Effector CD8-positive, alpha-beta T cell (primary cell): ENCODE results near the gene TCAF2.
"Not testable (repeated sequence)": the region's sequence is repeated elsewhere in the genome, so short reads cannot be mapped to it uniquely, and the experiment has no call there.

Source experiments
- DNase-seq: peaks from one replicate; lab custom pipeline; 2025; lab: John Stamatoyannopoulos, UW
- total RNA-seq, 4 experiments: gene quantifications; one replicate each; lab custom pipeline; 2026; lab: John Stamatoyannopoulos, UW

TCAF2 gene
- 54.2 to 68.5 (median 65.1) reads per million in 4 experiments for total RNA-seq

GRCh38 chr7:143620646-143621045 is at the start of gene TCAF2:
TCAF2 (plus strand) TSS chr7:143620974.
- DNase-seq: not testable (repeated sequence)

- not testable (repeated sequence) for DNase-seq
These were observed 49.3 kb upstream of the TCAF2 start, which contains the start of gene CTAGE15 for GRCh38 chr7:143571501-143571900. CTAGE15 (plus strand) TSS chr7:143571801; CDS start chr7:143571818, 17 bp downstream.

- DNase-seq: not testable (repeated sequence)
These were observed 32.6 kb upstream of the TCAF2 start for GRCh38 chr7:143588183-143588582.

GRCh38 chr7:143589897-143590296 is 30.9 kb upstream of the TCAF2 start:
- DNase-seq: not testable (repeated sequence)

GRCh38 chr7:143598086-143598485 is 22.7 kb upstream of the TCAF2 start:
- not testable (repeated sequence) for DNase-seq

GRCh38 chr7:143603549-143603948 is 17.2 kb upstream of the TCAF2 start:
- not testable (repeated sequence) for DNase-seq

GRCh38 chr7:143606088-143606487 is 14.7 kb upstream of the TCAF2 start:
- not testable (repeated sequence) for DNase-seq

- not testable (repeated sequence) for DNase-seq
These were observed 5.2 kb upstream of the TCAF2 start for GRCh38 chr7:143615545-143615944.

GRCh38 chr7:143617204-143617603 is 3.6 kb upstream of the TCAF2 start:
- DNase-seq: not testable (repeated sequence)

GRCh38 chr7:143620058-143620457 is 716 bp upstream of the TCAF2 start:
- DNase-seq: not testable (repeated sequence)

GRCh38 chr7:143621175-143621574 is 401 bp downstream of the TCAF2 start:
- DNase-seq: not testable (repeated sequence)

GRCh38 chr7:143622130-143622529 is 1.4 kb downstream of the TCAF2 start:
- not testable (repeated sequence) for DNase-seq

GRCh38 chr7:143630653-143631052 is 9.9 kb downstream of the TCAF2 start:
- not testable (repeated sequence) for DNase-seq

- not testable (repeated sequence) for DNase-seq
These were observed 11.7 kb downstream of the TCAF2 start for GRCh38 chr7:143632506-143632905.

- DNase-seq: not testable (repeated sequence)
These were observed 12.3 kb downstream of the TCAF2 start for GRCh38 chr7:143633013-143633618.

- not testable (repeated sequence) for DNase-seq
These were observed 14.8 kb downstream of the TCAF2 start for GRCh38 chr7:143635364-143636240.

GRCh38 chr7:143639372-143639771 is 18.6 kb downstream of the TCAF2 start:
- DNase-seq: not testable (repeated sequence)

- DNase-seq: not testable (repeated sequence)
These were observed 19.9 kb downstream of the TCAF2 start for GRCh38 chr7:143640528-143641189.

- not testable (repeated sequence) for DNase-seq
These were observed 25.8 kb downstream of the TCAF2 start for GRCh38 chr7:143646598-143646997.

- not testable (repeated sequence) for DNase-seq
These were observed 29.1 kb downstream of the TCAF2 start for GRCh38 chr7:143649902-143650301.

GRCh38 chr7:143650447-143650846 is 29.7 kb downstream of the TCAF2 start:
- DNase-seq: not testable (repeated sequence)
